GM18867 (cell line): ENCODE results near the gene CLSTN3.
A peak's percentile ranks its signal among the peaks of the same experiment; 100 is the strongest.
"Not testable (repeated sequence)": the region's sequence is repeated elsewhere in the genome, so short reads cannot be mapped to it uniquely, and the experiment has no call there.

Experiments
- ATAC-seq: cut with Tn5 transposase; IDR thresholded peaks from one replicate; pipeline ENCODE4 v1.9.1; 2021; ENCODE audit warnings: mild to moderate bottlenecking, moderate library complexity; ENCODE audit not compliant: unreplicated experiment

CLSTN3 gene

DNA sequence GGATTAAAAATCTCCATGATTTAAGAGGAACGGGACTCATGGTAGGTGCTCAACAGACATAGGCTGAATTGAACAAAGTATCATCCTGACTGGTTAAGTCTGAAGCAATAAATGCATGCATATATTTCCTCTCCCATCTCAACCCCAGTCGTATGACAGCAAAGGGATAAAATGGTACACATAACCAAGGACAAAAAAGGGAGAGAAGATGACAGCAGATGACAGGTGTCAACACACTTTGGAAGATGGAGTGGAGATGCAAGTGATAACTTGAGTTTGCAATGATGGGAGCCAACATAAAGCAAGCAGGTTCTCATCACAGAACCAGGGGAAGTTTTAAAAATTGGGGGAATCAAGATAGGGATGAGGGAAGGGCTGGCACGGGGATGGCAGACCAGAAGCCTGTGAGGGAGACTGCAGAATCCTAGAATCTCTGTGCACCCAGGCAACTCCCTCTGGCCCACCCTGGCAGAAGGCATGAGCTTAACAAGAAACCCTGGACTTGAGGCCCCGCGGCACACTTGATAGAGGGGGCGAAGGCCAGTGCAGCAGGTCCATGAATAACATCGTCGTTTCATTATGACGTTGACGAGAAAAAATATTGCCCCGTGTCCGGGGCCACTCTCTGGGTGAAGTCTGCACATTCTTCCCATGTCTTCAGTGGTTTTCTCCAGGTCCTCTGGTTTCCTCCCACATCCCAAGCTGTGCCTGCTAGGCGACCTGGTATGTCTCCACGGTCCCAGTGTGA, 26.2 kb upstream of the CLSTN3 start:
- ATAC-seq: no peak

DNA sequence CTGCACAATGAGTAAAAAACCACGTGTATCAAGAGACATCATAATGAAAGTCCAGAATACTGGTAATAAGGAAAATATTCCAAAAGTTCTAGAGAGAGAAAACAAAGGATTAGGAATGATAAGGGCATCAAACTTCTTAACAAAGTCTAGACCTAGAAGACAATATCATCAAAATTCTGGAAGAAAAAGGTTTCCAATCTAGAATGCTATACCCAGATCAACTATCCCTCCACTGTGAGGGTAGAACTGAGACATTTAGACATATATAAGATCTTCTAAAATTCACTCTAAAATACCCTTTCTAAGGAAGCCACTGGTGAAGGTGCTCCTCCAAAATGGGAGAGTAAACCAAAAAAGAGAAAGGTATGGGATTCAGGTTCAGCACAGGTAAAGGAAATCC, 24.1 kb upstream of the CLSTN3 start:
- ATAC-seq: no peak

DNA sequence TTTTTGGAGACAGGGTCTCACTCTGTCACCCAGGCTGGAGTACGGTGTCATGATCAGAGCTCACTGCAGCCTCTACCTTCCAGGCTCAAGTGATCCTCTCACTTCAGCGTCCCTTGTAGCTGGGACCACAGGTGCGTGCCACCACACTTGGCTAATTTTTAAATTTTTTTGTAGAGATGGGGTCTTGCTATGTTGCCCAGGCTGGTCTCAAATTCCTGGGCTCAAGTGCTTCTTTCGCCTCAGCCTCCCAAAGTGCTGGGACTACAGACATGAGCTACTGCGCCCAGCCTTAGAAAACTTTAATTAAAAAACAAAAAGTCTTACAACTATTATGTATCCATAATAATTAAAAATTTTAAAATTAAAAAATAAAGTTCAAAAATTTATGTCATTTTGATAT, 23.0 kb upstream of the CLSTN3 start:
- not testable (repeated sequence) for ATAC-seq

DNA sequence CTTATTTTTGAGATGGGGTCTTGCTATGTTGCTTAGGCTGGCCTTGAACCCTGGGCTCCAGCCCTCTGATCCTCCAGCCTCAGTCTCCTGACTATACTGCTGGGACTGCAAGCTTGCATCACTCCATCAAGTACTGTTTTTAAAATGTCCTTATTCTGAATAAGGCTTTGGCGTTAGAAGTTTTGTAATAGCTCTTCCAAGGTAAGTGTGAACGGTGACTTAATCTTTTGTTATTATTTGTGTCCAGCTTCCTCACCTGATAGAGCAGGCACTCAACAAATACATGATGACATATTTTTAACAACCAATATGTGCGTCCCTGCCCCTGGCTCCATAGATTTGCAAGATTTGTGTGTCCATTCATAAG, 22.6 kb upstream of the CLSTN3 start:
- no peak for ATAC-seq

DNA sequence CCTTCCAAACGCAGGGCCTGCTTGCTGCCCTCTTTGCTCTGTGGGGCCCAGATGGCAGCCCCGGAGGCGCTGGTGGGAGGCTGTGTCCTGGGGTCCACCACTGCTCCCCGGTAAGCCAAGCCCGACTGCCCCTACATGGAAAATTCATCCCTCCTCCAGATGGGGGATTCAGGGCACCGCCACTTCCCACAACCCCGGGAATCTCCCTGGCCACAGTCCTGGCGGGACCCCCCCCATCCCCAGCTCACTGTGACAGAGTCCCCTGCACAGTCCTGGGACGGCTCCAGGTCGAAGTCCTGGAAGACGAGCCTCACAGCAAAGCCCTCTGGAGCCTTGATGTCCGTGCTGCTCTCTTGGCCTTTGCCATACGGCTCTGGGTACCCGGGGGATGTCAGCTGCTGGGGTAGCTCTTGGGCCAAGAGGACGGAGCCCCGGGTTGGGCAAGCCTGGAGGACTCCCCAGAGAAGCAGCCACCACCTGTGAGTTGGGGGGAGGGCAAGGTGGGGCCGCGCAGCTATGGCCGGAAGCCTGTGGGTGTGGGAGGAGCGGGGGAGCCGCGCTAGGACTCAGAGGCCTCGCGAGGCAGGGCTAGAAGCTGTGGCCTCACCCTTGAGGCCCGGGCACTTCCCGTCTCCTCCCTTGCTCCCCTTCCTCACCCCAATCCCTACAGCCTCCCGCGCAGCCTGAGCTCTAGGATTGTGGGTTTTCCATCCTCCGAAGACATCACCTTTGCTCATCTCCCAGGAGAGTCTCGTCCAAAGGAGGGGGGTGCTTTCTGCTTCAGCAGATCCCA, 22.0 kb upstream of the CLSTN3 start:
- peak; percentile 89 for ATAC-seq

DNA sequence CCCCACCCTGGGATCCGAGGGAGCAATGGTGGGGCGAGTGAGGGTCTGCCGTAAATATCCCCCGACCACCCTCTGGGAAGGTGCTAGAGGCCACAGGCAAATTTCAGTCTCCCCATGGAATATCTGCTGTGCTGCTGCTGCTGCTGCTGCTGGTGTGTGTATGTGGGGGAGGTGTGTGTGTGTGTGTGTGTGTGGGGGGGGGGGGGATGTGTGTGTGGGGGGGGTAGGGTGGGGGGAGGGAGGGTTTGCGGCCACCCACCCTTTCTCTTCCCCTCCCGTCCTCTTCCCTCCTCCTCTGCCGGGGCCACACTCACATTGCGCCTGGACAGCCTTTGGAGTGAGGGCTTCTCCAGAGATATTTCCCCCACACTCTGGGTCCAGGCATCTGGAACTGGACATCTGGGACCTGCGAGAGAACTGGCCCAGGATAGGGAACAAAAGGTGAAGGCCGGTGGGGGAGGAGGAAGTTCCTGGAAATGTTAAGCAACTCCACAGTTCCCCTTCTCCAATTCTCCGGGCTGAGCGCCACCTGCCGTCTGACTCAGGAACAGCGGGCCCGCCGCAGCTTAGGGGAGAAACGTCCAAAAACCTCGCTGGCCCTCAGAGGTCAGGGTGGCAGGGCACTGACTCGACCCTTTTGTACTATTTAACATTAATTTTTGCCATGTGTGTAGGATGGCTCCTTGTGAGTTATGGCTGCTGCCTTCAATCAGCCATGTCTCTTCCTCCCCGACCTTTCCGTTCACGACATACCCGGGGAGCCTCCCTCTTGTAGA, 21.2 kb upstream of the CLSTN3 start, which contains the start of gene C1RL:
Gene C1RL (minus strand): TSS at position 419 of the 776 bp plus-strand sequence. CDS start 34 bp downstream, at position 385.
- ATAC-seq: peak; percentile 46

DNA sequence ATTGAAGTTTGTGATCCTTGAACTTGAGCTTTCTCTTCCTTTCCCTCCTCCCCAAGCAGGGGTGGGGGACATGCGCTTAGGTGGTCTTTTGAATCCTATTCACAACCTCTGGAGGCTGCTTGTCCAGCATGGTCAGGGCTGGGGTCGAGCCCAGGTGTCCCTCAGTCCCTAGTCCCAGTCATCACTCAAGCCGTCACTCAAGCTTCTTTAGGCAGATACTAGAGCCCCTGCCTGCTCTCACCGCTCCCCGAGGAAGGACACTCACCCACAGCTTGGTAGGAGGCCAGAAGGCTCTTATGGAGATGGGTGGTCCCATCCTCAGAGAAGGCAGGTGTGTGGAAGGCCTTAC, 20.6 kb upstream of the CLSTN3 start:
- ATAC-seq: no peak

DNA sequence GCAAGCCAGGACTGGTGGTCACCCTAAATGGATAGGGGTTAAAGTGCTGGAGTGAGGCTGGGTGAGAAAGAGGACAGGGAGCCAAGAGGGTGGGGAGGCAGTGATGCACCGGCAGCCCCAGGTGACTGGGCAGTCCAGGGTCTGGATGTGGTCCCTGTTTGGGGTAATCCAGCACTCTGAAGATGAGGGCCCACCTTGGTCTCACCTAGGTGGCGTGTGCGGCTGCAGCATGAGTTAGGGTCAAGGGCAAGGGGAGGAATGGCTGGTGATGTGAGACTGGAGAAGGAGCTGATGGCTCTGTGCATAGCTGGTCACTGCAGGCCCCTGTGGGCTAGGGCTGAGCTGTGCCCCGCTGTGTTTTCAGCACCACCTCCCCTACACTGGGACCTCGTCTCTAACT, 19.5 kb upstream of the CLSTN3 start:
- ATAC-seq: no peak

DNA sequence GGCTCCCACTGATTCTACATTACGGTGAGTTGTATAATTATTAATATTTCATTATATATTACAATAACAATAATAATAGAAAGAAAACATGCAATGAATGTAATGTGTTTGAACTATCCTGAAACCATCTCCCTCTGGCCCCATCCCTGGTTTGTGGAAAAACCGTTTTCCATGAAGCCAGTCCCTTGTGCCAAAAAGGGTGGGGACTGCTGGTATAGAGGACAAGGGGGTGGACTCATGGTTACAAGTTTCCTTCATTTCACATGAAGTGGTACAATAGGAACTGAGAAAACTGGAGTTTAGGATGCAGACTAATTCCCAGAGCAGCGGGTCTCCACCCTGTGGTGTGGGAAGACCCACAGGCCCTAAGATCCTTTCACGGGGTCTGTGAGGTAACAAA, 18.1 kb upstream of the CLSTN3 start:
- ATAC-seq: no peak

DNA sequence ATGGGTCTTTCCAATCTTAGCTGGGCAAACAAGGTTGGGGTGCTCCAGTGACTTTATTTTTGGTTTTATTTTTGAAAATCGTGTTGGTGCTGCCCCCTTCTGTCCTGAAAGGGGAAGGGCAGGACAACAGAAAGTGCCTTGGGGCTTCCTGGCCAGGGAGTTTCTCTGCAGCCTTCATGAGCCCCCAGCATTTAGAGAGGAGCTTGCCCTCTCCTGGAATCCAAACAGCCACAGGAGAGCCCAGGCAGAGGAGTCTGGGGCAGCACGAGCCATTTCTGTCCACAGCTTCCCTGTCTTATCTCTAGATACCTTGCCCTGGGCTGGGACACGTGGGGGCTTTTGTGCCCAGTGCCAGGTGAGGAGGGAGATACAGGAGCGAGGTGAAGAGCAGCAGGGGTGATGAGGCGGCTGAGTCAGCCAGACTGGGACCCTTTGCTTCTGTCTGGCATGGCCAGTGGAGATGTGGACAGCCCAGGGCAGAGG, 16.7 kb upstream of the CLSTN3 start:
- no peak for ATAC-seq

DNA sequence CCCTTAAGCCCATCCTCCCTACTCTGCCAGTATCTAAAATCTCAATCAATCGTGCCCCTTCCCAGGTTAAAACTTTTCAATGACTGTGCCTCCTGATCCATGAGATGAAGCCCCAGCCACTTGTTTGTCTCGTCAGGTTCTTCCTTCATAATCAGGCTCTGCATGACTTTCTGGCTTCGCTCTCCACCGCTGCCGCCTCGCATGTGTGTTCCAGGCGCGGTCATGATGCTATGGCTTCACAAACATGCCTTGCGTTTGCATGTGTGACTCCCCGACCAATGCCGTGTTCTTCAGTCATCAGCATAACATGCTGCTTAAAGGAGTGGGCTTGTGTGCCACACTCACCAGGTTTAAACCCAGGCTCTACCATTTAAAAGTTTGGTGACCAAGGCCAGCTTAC, 16.2 kb upstream of the CLSTN3 start:
- ATAC-seq: no peak

DNA sequence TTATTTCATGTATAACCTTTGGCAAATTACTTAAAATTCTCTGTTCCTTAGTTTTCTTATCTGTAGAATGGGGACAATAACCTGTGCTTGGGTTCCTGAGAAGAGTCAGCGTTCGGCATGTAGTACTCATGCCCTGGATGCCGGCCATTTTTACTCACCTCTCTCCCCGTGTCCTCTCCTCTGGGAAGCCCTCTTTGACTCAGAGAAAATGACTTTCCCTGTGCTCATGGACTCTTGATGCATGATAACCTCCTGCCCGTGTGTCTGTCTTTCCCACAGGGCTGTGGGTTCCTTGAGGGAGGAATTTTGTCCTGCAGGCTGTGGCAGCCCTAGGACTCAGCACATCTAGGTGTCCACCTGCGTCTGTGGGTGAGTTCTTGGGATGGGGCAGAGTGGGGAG, 15.3 kb upstream of the CLSTN3 start:
- no peak for ATAC-seq

DNA sequence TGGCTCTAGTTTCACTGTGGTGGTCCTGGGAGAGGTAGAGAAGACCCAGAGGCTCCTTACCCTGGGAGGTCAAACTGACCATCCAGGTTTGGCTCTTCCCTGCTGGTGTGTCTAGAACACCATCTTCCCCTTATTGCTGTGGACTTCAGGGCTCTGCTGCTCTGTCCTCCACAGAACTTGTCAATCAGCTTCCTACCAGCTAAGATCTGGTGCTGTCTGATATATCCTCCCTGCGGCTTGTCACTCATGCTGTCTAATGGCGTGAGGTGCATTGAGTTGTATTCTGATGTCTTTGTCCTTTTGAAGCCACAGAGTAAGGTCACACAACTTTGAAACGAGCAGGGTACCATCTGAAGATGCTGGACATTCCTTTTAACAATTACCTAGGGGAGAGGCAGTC, 14.0 kb upstream of the CLSTN3 start:
- ATAC-seq: no peak

DNA sequence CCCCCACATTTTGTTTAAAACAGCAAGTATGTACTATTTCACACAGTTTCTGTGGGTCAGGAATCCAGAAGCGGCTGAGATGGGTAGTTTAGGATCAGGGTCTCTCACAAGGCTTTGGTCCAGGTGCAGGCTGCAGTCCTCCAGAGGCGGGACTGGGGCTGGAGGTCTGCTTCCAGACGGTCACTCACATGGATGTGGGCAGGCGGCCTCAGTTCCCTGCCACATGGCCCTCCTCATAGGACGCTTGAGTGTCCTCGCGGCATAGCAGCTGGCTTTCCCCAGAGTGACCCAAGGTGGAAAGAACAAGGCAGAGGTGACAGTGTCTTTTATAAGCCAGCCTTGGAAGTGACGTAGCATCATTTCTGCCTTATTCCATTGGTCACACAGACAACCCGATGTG, 13.3 kb upstream of the CLSTN3 start:
- ATAC-seq: no peak

DNA sequence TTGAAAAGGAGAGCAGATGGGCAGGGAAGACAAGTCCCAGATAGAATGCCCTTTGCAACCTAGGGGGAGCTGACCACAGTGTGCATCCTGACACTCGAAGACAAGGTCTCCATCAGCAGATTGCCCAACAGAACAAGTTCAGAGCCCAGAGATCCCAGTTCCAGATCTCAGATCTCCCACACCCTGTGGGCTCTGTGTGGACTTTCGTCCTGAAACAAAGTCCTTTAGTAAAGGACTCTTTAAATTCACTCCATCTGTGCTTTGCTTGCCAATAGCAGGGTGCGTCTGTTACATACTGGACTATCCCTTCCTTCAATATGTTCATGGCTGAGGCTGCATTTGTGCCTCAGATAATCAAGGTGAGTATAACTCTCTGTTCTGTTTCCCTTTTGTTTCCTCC, 12.5 kb upstream of the CLSTN3 start:
- no peak for ATAC-seq

DNA sequence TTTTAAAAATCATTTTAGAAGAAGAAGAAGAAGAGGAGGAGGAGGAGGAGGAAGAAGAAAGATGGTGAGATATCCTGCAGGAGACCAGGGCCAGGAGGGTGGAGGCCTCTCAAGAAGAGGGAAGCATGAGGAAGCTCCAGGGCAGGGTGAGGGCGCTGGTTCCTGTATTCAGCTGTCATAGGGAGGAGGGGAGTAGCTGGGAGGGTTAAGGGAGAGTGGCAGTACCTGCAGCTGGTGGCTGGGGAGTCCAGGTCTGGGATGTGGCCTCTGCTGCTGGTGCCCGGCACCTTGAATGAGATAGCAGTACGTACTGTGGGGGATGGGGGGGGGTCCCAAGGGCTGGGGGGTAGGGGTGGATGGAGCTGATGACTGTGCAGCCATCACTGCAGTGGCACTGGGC, 11.3 kb upstream of the CLSTN3 start:
- no peak for ATAC-seq

DNA sequence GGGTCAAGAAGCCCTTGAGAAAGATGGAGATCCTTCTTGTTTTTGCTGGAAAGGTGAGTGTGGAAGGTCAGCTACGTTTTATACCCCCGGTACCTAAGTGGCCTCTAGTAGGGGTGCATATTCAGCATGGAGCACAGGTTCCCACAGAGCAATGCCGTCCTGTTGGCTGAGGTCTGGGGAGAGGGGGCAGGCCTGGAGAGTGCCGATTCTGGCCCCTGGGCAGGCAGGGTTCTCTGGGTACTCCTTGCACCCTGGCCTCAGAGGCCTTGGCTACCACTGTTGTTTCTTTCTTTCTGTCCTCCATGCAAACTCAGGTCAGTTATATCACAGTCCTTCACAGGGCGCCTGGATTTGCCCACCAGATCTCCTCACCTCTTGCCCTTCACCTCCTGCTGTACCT, 10.0 kb upstream of the CLSTN3 start:
- no peak for ATAC-seq

DNA sequence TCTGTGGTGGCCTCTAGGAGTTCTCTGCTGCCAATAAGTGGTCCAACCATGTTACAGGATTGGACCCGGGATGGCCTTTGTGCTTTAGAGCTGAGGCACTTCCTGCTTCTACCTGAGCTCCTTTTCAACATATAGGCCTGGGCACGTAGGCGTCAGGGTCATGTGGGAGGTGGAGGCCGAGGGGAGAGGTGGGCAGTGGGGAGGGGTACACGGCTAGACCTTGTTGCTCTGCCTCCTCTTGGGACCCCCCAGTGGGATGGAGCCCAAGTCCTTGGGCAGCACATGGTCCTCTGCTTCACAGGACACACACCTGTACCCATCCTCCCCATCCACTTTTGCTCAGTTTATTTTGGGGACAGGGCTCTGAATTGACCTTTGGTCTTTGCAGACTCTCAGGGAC, 8.8 kb upstream of the CLSTN3 start:
- no peak for ATAC-seq

DNA sequence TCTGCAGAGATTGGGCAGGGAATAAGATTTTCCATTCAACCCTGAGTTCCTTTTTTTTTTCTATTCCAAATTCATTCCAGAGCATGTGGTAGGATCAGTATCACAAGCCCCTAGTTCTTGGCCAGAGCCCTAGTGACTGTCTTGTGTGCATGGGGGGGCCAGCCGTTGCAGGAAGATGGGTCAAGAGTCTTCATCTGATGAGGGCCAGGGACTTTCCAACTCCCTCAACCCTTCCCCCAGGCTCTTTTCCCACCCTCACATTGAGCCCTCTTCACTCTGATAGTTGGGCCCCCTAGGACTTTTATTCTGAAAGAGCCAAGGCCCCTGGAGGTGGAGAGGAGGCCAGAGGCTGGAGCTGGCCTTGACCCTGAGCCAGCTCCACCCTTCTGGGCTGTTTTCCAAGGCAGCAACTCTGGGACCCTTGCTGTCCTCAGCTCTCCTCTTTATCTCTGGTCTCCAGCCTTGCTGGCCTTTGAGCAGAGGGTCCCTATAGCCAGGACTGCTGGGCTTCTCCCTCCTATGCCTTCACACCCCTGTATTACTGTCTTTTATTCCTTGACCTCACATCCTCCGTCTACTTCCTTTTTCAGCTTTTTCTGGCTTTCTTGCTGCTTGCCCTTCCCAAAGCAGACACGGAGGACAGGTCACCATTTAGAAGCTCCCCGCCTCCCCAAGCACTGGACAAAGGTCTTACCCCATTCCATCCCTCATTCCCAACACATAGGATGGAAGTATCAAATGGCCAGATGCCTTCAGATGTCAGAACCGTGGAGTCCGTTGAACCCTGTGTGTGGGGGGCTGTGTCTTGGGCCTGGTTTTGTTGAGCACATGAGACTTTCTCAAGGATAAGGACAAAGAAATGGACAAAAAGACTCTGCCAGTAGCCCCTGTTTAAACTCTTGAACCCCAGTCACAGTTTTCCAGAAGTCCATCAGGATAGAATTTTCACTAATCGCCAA, 7.1 kb upstream of the CLSTN3 start:
- ATAC-seq: no peak

DNA sequence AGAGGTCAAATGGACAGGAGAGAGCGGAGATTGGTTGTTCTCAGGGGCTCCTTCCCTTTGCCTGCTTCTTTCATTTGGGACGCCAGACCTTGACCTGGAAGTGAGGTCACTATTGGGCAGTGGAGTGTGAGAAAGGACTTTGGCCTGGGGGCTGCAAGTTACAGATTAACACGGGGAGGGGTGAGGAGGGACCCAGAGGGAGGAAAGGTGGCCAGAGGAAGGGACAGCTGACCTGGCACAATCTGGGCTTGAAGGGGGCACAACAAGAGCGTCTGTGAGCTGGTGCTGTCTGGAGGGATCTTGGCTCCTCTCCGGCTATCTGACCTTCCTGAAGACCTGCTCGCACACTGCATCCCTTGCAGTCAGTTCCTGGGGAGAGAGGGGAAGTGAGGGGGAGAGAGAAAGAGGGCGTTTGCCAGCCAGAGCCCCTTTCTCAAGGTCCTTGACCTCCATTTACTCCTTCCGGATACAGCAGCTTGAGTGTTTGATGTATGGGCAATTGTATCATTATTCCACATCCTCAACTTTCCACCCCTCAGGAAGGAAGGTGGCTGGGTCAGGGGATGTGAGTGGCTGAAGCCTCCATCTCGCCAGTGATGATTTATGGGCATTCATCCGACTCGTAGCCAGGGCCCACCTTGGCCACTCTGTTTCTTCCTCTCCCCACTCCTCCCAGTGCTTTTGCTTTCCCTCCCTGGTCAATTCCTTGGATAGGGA, 6.2 kb upstream of the CLSTN3 start:
- ATAC-seq: no peak
